ENCODE measurements around the gene P4HA1. TPM values are rescaled to one million over a fixed set of nuclear protein-coding genes. Genes with fewer than 3 reads are reported as not detected.
"Not testable (repeated sequence)": the region's sequence is repeated elsewhere in the genome, so short reads cannot be mapped to it uniquely, and the experiment has no call there.

Gene P4HA1
- 10 to 100 TPM; 49.9 to 84.5 (median 72.8) TPM for polyA plus RNA-seq (ENCODE audit: insufficient read length in 10 of 10)
- long read RNA-seq, donor 1, transcript P4HA1-202 (15 exons, 2,727 nt), result minor isoform, 6 of 13 reads
- long read RNA-seq, donor 1, transcript P4HA1-203 (15 exons, 2,727 nt), result major isoform, 7 of 13 reads
- long read RNA-seq, donor 1, partial matches to known transcripts, result 0 of 13 reads
- long read RNA-seq, donor 1, other reads (novel, unspliced or antisense), result 0 of 13 reads
- long read RNA-seq, donor 2, partial matches to known transcripts, result 13 of 18 reads
- long read RNA-seq, donor 2, other reads (novel, unspliced or antisense), result 0 of 18 reads
- long read RNA-seq, donor 3, result 0 reads
- long read RNA-seq, donor 4, partial matches to known transcripts, result 0 of 4 reads
- long read RNA-seq, donor 4, other reads (novel, unspliced or antisense), result 0 of 4 reads
- long read RNA-seq, donor 5, transcript P4HA1-203 (15 exons, 2,727 nt), result major isoform, 5 of 19 reads
- long read RNA-seq, donor 5, partial matches to known transcripts, result 13 of 19 reads
- long read RNA-seq, donor 5, other reads (novel, unspliced or antisense), result 0 of 19 reads
- long read RNA-seq, donor 6, transcript P4HA1-203 (15 exons, 2,727 nt), result major isoform, 5 of 31 reads
- long read RNA-seq, donor 6, partial matches to known transcripts, result 22 of 31 reads
- long read RNA-seq, donor 6, other reads (novel, unspliced or antisense), result 0 of 31 reads
- long read RNA-seq, donor 7, partial matches to known transcripts, result 0 of 4 reads
- long read RNA-seq, donor 7, other reads (novel, unspliced or antisense), result 0 of 4 reads
- long read RNA-seq, donor 8, partial matches to known transcripts, result 6 of 10 reads
- long read RNA-seq, donor 8, other reads (novel, unspliced or antisense), result 0 of 10 reads
- long read RNA-seq, donor 9, result 0 reads

GRCh38 chr10:73096449-73097304 lies at the start of gene P4HA1:
Gene P4HA1, minus strand, starts transcription at chr10:73096866. Its CDS starts 21,983 bp downstream, at chr10:73074883.
- peak; percentile 98 to 99 (median 98) for DNase-seq

GRCh38 chr10:73141603-73142002 lies 44.9 kb upstream of the P4HA1 start:
- no peak for DNase-seq

- no peak for DNase-seq
Observed at GRCh38 chr10:73139251-73139650, 42.6 kb upstream of the P4HA1 start.

DNA sequence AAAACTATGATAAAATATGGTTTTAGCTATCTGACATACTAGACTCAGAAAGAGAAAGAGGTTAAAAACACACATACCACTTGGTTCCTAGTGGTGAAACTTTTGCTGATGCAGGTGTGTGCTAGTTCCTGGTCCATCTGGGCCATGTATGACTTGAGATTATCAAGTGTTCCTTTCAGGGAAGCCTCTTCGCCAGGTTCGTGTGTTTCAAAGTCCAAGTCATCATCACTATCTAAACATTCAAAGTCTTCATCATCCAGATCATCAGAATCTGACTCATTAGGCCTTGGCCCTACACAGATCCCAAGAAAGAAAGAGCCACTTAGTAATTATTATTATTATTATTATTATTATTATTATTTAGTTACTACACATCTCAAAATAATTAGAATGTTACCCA lies 40.0 kb upstream of the P4HA1 start:
- DNase-seq, result no peak

- no peak for DNase-seq
Observed at GRCh38 chr10:73134727-73135126, 38.1 kb upstream of the P4HA1 start.

GRCh38 chr10:73131913-73132686 lies 35.4 kb upstream of the P4HA1 start:
- no peak for DNase-seq

GRCh38 chr10:73131301-73131700 lies 34.6 kb upstream of the P4HA1 start:
- no peak for DNase-seq

GRCh38 chr10:73126343-73126742 lies 29.7 kb upstream of the P4HA1 start:
- DNase-seq, result no peak

DNA sequence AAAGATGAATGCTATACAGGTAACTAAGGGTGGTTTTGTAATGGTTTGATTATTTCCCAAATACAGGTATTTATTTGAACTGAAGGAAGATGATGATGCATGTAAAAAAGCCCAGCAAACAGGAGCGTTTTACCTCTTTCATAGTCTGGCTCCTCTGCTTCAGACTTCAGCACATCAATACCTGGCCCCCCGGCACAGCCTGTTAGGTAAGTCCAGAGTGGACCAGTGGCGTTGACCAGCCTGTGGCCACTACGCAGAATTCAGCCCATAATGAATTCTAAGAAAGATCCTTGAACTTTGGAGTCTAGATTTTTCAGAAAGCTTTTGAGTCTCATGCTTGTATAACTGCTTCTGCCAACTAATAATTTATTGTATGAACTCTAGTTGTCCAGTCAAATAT lies 23.3 kb upstream of the P4HA1 start:
- no peak for DNase-seq

DNA sequence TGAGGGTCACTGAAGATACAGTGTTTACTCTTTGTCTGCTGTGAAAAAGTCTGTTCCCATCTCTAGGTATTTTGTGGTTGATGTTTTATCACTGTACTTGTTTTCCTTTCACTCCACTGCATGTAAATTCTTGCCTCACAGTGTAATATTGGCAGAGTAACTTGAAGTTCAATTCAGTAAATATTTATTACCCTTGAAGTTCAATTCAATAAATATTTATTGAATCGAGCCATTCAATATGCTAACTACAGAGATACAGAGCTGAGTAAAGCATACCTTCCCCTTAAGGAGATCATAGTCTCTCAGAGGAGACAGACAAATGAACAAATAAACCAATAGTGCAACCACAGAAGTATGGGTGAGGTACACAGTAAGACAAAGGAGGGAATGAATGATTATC lies 22.8 kb upstream of the P4HA1 start:
- DNase-seq, result no peak

DNA sequence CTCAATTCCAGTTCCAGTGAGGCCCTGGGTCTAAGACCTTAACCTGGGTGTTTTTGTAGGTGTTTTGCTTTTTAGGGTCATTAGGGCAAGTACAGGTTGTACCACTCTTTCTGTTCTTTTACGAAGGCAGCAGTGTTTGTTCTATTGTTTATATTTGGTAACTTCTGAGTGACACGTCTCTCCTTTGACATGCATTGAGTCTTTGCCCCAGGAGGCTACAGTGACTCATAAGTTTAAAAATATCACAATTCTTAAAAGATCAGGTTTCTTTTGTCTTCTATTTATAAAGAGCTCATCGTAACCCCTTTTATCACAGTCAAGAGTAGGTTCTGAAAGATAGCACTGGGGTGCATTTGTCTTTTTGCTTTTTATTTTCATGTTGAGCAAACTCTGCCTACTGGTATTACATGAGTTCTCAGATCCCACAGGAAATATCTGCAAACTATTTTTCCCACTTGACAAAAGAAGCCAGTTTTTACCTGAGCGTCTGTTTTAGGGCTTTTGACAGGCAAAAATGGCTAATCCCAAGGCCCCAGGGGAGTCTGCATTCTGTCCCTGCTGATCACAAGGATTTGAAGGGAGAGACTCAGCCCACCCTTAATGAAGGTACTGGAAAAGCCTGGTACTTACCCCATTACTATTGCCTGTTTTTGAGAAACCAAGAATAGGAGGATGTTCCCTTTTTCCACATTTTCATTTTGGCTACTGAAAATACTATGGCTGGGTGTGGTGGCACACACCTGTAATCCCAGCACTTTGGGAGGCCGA lies 21.5 kb upstream of the P4HA1 start:
- peak in 1 of 3 donors; percentile 27 for DNase-seq

GRCh38 chr10:73116017-73116416 lies 19.4 kb upstream of the P4HA1 start:
- no peak for DNase-seq

- DNase-seq, result no peak
Observed at GRCh38 chr10:73113551-73113950, 16.9 kb upstream of the P4HA1 start.

DNA sequence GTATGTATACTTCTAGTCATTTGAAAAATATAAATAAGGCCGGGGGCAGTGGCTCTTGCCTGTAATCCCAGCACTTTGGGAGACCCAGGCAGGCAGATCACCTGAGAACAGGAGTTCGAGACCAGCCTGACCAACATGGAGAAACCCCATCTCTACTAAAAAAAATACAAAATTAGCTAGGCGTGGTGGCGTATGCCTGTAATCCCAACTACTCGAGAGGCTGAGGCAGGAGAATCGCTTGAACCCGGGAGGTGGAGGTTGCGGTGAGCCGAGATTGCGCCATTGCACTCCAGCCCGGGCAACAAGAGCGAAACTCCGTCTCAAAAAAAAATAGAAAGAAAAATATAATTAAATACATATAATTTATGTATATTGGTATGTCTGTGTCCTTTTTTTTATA lies 15.4 kb upstream of the P4HA1 start:
- DNase-seq, result not testable (repeated sequence)

DNA sequence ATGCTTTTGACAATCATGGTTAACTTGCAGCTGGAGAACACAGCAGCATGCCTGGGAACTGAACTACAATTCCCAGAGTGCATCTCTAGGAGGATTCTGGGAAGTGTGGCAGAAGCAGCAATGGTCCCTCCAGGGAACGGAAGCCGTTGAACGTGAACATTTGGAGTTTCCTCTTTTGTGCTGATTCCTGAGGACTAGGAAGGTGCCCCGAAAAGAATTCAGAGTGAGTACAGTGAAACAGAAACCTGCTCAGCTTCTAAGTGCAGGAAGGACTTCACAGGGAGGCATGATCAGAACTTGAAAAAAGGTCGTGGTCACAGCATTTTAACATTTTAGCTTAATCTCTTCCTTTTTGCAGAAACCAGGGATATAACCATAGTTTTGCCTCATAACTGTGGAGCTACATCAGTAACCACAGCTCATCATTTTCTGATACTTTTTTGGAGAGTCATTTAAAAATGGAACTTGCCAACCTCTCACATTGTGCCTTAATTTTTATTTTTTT lies 13.7 kb upstream of the P4HA1 start, which contains the start of gene NUDT13:
Gene NUDT13, plus strand, starts transcription at position 111 of the 505 bp plus-strand sequence. CDS start 3,911 bp downstream, outside the sequence.
- peak; percentile 86 to 95 (median 87) for DNase-seq

- not testable (repeated sequence) for DNase-seq
Observed at GRCh38 chr10:73109248-73109652, 12.6 kb upstream of the P4HA1 start.

GRCh38 chr10:73106301-73106700 lies 9.6 kb upstream of the P4HA1 start:
- DNase-seq, result no peak

DNA sequence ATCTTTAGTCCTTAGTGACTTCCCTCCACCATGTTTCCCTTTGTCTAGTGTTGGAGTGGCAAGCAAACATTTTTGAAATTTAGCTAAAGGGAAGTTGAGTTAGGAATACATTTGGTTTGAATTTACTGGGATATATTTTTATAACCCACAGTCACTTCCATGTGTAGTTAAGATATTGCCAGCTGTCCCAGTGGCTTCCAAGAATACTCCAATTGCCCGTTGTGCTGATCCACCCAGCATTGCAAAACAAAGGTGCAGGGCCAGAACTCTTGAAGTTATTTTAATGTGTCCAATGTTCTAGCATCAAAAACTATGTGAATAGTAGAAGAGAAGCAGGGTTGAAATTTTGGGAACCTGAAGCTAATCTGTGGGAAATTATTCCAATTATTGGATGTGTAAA lies 2.5 kb upstream of the P4HA1 start:
- DNase-seq, result no peak

DNA sequence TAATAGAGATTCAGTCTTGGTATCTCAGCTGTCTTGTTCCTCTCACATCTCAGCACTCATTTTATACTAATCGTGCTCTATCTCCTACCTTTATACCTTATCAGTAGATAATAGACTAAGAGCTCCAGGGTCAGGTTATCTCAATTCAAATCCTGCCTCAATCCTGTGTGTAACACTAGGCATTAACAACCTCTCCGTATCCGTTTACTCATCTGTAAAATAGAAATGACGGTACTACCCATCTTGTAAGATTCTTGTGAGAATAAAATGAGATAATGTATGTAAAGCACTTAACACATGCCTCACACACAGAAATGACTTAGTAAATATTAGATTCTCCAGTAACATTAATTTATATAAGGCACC lies 622 bp upstream of the P4HA1 start:
- no peak for DNase-seq

GRCh38 chr10:73096041-73096448 lies 621 bp downstream of the P4HA1 start:
- peak; percentile 59 to 93 (median 78) for DNase-seq
